Activated T-cell treated with anti-CD3 and anti-CD28 coated beads, Interleukin-2, amount 50 U/mL, for 24 hours (primary cell): ENCODE measurements around the gene EXD1.
"Not testable (repeated sequence)": the region's sequence is repeated elsewhere in the genome, so short reads cannot be mapped to it uniquely, and the experiment has no call there.

Experiments used
- DNase-seq: peaks from one replicate; pipeline ENCODE4 v3.0.0-alpha.2; 2020
- H3K27ac Mint-ChIP-seq: 2 replicates; pipeline ENCODE4 v1.8.0; 2020; ENCODE audit warnings: mild to moderate bottlenecking, mixed read lengths
- H3K27me3 Mint-ChIP-seq: 2 replicates; pipeline ENCODE4 v1.8.0; 2020; ENCODE audit warnings: mixed read lengths
- H3K36me3 Mint-ChIP-seq: 2 replicates; pipeline ENCODE4 v1.8.0; 2020; ENCODE audit warnings: low read depth, mixed read lengths
- H3K4me1 Mint-ChIP-seq: 2 replicates; pipeline ENCODE4 v1.8.0; 2020; ENCODE audit warnings: low read depth, mixed read lengths
- H3K4me3 Mint-ChIP-seq: 2 replicates; pipeline ENCODE4 v1.8.0; 2020; ENCODE audit warnings: mild to moderate bottlenecking, moderate library complexity, mixed read lengths
- H3K9me3 Mint-ChIP-seq: 2 replicates; pipeline ENCODE4 v1.8.0; 2020; ENCODE audit warnings: mixed read lengths

Gene EXD1

DNA sequence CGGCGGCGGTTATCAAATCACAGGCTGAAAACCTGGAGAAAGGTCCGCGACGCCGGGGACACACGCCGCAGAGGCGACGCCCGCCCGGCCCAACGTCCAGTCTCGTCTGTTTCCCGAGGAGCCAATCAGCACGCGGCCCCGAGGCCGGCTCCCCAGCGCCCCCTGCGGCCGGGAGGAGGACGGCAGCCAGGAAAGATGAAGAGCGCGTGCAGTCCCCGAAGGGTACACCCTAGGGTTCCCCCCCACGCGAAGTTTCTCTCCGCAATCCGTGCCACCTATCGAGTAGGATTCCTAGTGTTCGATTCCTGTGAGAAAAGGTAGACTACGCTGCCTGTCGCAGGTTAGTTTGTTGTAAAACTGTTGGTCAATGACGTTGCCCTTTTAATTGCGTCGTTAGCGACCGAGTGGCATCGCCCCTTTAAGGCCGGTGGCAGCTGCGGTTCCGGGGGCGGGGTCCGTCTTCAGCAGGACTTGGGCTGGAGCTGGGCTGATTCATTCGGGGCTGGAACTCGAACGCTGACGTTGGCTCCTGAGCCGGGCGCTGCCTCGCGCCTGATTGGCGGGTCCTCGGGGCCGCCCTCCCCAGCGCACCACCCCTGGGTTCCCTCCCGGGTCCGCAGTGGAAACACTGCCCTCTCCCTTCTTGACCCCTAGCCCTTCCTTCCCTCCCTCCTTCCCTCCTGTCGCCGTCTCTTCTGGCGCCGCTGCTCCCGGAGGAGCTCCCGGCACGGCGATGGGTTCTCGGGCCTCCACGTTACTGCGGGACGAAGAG is at the start of gene EXD1, which contains the start of gene CHP1:
TSS of gene EXD1 (minus strand) at position 108 of the 772 bp plus-strand sequence. CDS start 4,182 bp downstream, outside the sequence.
TSS of gene CHP1 (plus strand) at position 619 of the 772 bp plus-strand sequence. CDS start at position 734, 115 bp downstream.
- no peaks in the 10 kb centered on the region for H3K27me3 Mint-ChIP-seq
- H3K9me3 Mint-ChIP-seq: peaks cover 3% of the 10 kb centered on the region
- H3K4me3 Mint-ChIP-seq: peak within 1 kb of the TSS; percentile 90
- H3K27ac Mint-ChIP-seq: peak within 1 kb of the TSS; percentile 91
- H3K36me3 Mint-ChIP-seq: peaks cover 5% of the 10 kb centered on the region
- peaks cover 35% of the 10 kb centered on the region for H3K4me1 Mint-ChIP-seq
- DNase-seq: peak; percentile 97

DNA sequence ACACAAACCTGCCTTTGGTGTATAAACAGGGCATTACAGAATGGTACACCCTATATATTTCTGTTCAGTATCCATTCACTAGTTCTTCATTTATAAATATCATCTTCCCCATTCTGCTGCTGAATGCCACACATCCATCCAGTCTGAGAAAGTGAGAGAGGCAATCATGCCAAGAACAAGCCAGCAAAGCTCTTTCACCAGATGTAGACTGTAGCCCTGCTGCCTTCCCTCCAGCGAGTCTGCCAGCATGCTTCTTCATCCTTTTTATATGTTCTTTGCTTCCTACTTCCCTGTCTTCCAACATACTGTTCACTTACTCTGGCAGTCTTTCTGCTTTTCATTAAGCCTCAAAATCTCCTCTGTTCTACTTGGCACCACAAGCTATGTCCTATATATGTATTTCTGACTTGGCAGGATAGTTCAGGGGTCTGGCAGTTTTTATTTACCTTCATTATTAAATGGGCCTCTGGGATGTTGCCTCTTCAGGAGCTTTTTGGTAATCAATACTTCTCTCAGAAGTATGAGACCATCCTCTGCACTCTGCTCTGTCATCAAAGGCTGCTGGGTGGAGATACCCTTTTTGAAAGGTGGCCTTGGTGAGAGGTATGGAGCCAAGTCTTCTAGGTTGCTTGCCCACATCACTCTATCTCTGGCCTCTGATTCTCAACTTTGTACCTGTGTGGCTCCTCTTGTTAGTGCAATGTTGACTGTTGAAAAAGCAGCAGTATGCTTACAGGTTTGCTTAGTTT is 49.2 kb upstream of the EXD1 start:
- no peak overlapping the region for H3K27ac Mint-ChIP-seq

DNA sequence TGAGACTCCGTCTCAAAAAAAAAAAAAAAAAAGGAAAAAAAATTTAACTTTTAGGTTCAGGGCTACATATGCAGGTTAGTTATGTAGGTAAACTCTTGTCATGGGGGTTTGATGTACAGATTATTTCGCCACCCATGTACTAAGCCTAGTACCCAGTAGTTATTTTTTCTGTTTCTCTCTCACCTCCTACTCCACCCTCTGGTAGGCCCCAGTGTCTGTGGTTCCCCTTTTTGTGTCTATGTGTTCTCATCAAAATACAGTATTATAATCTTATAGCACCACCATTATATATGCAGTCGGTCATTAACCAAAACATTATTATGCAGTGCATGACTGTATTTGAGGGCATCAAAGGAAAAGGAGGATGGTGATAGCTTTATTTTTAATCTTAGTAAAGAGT is 47.8 kb upstream of the EXD1 start:
- H3K4me1 Mint-ChIP-seq: peaks cover 9% of the 10 kb centered on the region
- no peak overlapping the region for H3K4me3 Mint-ChIP-seq
- no peaks in the 10 kb centered on the region for H3K9me3 Mint-ChIP-seq
- H3K27ac Mint-ChIP-seq: no peak overlapping the region
- DNase-seq: no peak
- H3K36me3 Mint-ChIP-seq: peaks cover 40% of the 10 kb centered on the region
- H3K27me3 Mint-ChIP-seq: no peaks in the 10 kb centered on the region

More for the DNA sequence above, 49.2 kb upstream of the EXD1 start:
- peaks cover 41% of the 10 kb centered on the region for H3K36me3 Mint-ChIP-seq
- no peak for DNase-seq
- peaks cover 14% of the 10 kb centered on the region for H3K4me1 Mint-ChIP-seq
- H3K4me3 Mint-ChIP-seq: no peak overlapping the region
- no peaks in the 10 kb centered on the region for H3K9me3 Mint-ChIP-seq
- no peaks in the 10 kb centered on the region for H3K27me3 Mint-ChIP-seq

- Mint-ChIP-seq H3K4me1 (no peaks in the 10 kb centered on the region), H3K27me3 (no peaks in the 10 kb centered on the region), H3K36me3 (peaks cover 35% of the 10 kb centered on the region), H3K9me3 (no peaks in the 10 kb centered on the region), H3K4me3 (no peak overlapping the region), H3K27ac (no peak overlapping the region)
- DNase-seq: no peak
Measured at GRCh38 chr15:41276831-41277230, 46.3 kb upstream of the EXD1 start.

GRCh38 chr15:41269887-41270286 is 39.3 kb upstream of the EXD1 start:
- H3K9me3 Mint-ChIP-seq: no peaks in the 10 kb centered on the region
- H3K36me3 Mint-ChIP-seq: peaks cover 35% of the 10 kb centered on the region
- H3K4me1 Mint-ChIP-seq: no peaks in the 10 kb centered on the region
- no peak overlapping the region for H3K27ac Mint-ChIP-seq
- no peak overlapping the region for H3K4me3 Mint-ChIP-seq
- H3K27me3 Mint-ChIP-seq: no peaks in the 10 kb centered on the region
- no peak for DNase-seq

GRCh38 chr15:41263891-41264351 is 33.4 kb upstream of the EXD1 start:
- Mint-ChIP-seq H3K27ac (no peak overlapping the region), H3K9me3 (no peaks in the 10 kb centered on the region), H3K36me3 (peaks cover 48% of the 10 kb centered on the region), H3K4me3 (no peak overlapping the region), H3K4me1 (no peaks in the 10 kb centered on the region), H3K27me3 (no peaks in the 10 kb centered on the region)
- no peak for DNase-seq

GRCh38 chr15:41262571-41262970 is 32.0 kb upstream of the EXD1 start:
- Mint-ChIP-seq H3K27ac (no peak overlapping the region), H3K9me3 (no peaks in the 10 kb centered on the region), H3K4me3 (no peak overlapping the region), H3K27me3 (no peaks in the 10 kb centered on the region), H3K4me1 (no peaks in the 10 kb centered on the region), H3K36me3 (peaks cover 61% of the 10 kb centered on the region)
- DNase-seq: no peak

GRCh38 chr15:41260924-41261323 is 30.4 kb upstream of the EXD1 start:
- peaks cover 58% of the 10 kb centered on the region for H3K36me3 Mint-ChIP-seq
- H3K4me1 Mint-ChIP-seq, H3K27me3 Mint-ChIP-seq, H3K4me3 Mint-ChIP-seq, DNase-seq, H3K27ac Mint-ChIP-seq, H3K9me3 Mint-ChIP-seq: not testable (repeated sequence)

DNA sequence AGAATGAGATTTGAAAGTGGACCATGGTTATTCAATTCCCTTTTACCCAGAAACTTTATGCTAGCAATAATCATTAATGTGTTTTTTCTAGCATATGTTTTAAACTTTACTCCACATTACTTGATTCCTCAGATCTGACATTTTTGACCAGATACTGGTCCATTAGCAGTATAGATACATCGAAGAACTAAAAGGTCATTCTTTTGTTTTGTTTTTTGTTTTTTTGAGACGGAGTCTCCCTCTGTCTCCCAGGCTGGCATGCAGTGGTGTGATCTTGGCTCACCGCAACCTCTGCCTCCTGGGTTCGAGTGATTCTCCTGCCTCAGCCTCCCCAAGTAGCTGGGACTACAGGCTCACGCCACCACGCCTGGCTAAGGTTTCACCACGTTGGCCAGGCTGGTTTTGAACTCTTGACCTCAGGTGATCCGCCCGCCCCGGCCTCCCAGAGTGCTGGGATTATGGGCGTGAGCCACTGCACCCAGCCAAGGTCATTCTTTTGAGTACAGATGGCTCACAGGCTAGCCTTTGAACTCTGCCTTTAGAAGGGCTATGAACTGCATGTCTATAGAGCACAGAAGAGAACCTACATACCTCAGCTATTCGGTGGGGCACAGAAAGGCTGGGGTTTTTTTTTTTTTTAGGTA is 29.1 kb upstream of the EXD1 start:
- Mint-ChIP-seq H3K27ac (no peak overlapping the region), H3K27me3 (no peaks in the 10 kb centered on the region), H3K9me3 (no peaks in the 10 kb centered on the region), H3K4me1 (no peaks in the 10 kb centered on the region), H3K36me3 (peaks cover 51% of the 10 kb centered on the region), H3K4me3 (no peak overlapping the region)
- no peak for DNase-seq

GRCh38 chr15:41258750-41259471 is 28.4 kb upstream of the EXD1 start:
- peaks cover 51% of the 10 kb centered on the region for H3K36me3 Mint-ChIP-seq
- no peaks in the 10 kb centered on the region for H3K9me3 Mint-ChIP-seq
- H3K27me3 Mint-ChIP-seq: no peaks in the 10 kb centered on the region
- H3K4me1 Mint-ChIP-seq: no peaks in the 10 kb centered on the region
- no peak overlapping the region for H3K27ac Mint-ChIP-seq
- no peak for DNase-seq
- no peak overlapping the region for H3K4me3 Mint-ChIP-seq

DNA sequence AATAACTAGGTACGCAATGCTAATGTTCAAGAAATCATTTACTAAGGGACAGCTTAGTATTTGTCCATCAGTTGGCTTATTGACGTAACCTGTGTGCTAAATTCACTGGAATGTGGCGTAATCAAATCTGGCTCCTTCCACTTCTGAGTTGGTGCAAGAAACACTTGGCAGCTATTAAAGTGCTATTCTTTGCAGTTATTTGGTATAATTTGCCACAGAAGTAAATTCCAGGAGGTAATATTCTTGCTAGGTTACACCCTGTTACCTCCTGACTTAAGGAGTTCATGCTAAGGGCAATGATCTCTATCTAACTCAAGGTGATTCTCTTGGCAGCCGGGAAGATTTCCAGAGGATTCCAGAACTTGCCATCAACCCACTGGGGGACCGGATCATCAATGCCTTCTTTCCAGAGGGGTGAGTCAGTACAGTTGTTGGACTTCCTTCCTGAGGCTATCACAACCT is 26.1 kb upstream of the EXD1 start:
- Mint-ChIP-seq H3K4me3 (no peak overlapping the region), H3K36me3 (peaks cover 37% of the 10 kb centered on the region), H3K4me1 (no peaks in the 10 kb centered on the region), H3K27me3 (no peaks in the 10 kb centered on the region), H3K9me3 (no peaks in the 10 kb centered on the region), H3K27ac (no peak overlapping the region)
- DNase-seq: no peak

- Mint-ChIP-seq H3K4me3 (no peak overlapping the region), H3K27me3 (no peaks in the 10 kb centered on the region), H3K27ac (no peak overlapping the region), H3K4me1 (no peaks in the 10 kb centered on the region), H3K9me3 (no peaks in the 10 kb centered on the region), H3K36me3 (peaks cover 37% of the 10 kb centered on the region)
- no peak for DNase-seq
Measured at GRCh38 chr15:41256103-41256502, 25.5 kb upstream of the EXD1 start.

- no peaks in the 10 kb centered on the region for H3K4me1 Mint-ChIP-seq
- no peaks in the 10 kb centered on the region for H3K9me3 Mint-ChIP-seq
- no peak overlapping the region for H3K27ac Mint-ChIP-seq
- H3K4me3 Mint-ChIP-seq: no peak overlapping the region
- no peaks in the 10 kb centered on the region for H3K27me3 Mint-ChIP-seq
- peaks cover 33% of the 10 kb centered on the region for H3K36me3 Mint-ChIP-seq
- DNase-seq: no peak
Measured at GRCh38 chr15:41254560-41254959, 24.0 kb upstream of the EXD1 start.

GRCh38 chr15:41251411-41251810 is 20.9 kb upstream of the EXD1 start:
- Mint-ChIP-seq H3K4me1 (no peaks in the 10 kb centered on the region), H3K27ac (no peak overlapping the region), H3K9me3 (no peaks in the 10 kb centered on the region), H3K27me3 (no peaks in the 10 kb centered on the region), H3K4me3 (no peak overlapping the region), H3K36me3 (peaks cover 18% of the 10 kb centered on the region)
- no peak for DNase-seq
